Activated CD8-positive, alpha-beta memory T cell treated with anti-CD3 and anti-CD28 coated beads for 48 hours (primary cell): ENCODE data around the gene VPS72.
A peak's percentile ranks its signal among the peaks of the same experiment; 100 is the strongest.
"Not testable (repeated sequence)": the region's sequence is repeated elsewhere in the genome, so short reads cannot be mapped to it uniquely, and the experiment has no call there.

Experiments used
- DNase-seq, 3 experiments: peaks; one replicate each; pipeline ENCODE4 v3.0.0-alpha.2; 2020; ENCODE audit warnings: low read depth in 2 of 3, low spot score in 2 of 3

Gene VPS72

GRCh38 chr1:151189637-151190445 is at the start of gene VPS72:
TSS of gene VPS72 (minus strand) at chr1:151190197. CDS start at chr1:151190121, 76 bp downstream.
- DNase-seq, result peak; percentile 56 to 69 (median 61)

DNA sequence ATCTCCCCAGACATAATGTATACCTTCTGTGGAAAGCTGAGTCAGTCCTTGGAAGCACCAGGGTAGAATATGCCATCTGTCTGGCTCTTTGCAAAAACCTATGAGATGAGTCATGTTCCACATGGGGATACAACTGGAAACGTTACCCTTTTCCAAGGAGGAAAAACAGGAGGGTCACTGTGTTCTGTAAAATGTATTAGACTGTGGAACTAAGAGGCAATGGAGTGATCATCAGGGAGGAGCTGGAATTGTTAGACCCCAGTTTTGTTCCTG is 48.4 kb upstream of the VPS72 start:
- no peak for DNase-seq

- DNase-seq, result no peak
Measured at GRCh38 chr1:151237678-151238466, 47.9 kb upstream of the VPS72 start.

- DNase-seq, result no peak
Measured at GRCh38 chr1:151235235-151235634, 45.2 kb upstream of the VPS72 start.

DNA sequence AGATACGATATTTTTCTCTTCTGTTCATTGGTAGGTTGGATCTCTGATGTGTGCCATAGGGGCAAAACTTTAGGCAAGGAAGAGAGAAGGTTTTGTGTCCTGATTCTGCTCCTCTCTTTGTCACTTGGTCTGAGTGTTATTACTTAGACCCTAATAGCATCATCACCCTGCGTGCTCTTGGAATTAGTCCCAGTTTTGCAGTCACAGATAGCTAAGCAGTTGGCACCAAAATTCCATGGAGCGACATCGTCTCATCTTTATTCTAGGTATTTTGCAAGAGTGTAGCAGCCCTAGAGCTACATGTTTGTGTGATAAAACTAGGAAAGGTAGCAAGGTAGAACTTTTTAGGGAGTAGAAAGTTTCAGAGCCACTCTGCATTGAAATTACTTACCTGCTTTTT is 32.1 kb upstream of the VPS72 start:
- DNase-seq, result no peak

GRCh38 chr1:151221616-151222015 is 31.6 kb upstream of the VPS72 start:
- no peak for DNase-seq

GRCh38 chr1:151213560-151213959 is 23.6 kb upstream of the VPS72 start:
- DNase-seq, result no peak

GRCh38 chr1:151211972-151212705 is 22.1 kb upstream of the VPS72 start:
- DNase-seq, result no peak

DNA sequence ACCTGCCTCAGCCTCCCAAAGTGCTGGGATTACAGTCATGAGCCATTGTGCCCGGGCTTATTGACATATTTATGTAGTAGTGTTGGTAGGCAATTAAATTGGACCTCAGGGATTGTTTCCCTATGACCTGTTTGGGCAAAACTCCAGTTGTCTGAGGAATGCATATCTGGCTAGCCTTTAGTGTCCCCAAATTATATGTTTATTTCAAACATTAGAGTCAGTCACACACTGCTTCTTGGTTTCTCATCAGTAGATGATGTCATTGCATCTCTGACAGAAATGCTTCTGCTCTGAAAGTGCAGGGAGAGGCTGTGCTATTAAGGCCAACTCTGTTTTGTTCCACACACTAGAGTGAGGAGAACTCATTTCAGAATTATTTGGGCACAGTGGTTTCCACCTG is 20.8 kb upstream of the VPS72 start:
- DNase-seq, result no peak

DNA sequence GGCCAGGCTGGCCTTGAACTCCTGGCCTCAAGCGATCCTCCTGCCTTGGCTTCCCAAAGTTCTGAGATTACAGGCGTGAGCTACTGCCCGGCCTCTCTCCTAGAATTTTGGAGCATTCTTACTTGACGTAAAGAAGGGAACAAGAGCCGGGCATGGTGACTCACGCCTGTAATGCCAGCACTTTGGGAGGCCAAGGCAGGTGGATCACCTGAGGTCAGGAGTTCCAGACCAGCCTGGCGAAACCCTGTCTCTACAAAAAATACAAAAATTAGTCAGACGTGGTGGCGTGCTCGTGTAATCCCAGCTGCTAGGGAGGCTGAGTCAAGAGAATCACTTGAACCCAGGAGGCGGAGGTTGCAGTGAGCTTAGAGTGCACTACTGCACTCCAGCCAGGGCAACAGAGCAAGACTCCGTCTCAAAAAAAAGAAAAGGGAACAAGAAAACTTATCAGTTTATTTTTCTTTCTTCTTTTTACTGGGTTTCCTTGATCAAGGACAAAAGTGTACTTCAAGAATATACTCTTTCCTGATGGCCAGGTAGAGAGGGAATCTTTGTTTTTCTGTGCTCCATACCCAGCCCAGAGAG is 15.5 kb upstream of the VPS72 start:
- DNase-seq, result not testable (repeated sequence)

DNA sequence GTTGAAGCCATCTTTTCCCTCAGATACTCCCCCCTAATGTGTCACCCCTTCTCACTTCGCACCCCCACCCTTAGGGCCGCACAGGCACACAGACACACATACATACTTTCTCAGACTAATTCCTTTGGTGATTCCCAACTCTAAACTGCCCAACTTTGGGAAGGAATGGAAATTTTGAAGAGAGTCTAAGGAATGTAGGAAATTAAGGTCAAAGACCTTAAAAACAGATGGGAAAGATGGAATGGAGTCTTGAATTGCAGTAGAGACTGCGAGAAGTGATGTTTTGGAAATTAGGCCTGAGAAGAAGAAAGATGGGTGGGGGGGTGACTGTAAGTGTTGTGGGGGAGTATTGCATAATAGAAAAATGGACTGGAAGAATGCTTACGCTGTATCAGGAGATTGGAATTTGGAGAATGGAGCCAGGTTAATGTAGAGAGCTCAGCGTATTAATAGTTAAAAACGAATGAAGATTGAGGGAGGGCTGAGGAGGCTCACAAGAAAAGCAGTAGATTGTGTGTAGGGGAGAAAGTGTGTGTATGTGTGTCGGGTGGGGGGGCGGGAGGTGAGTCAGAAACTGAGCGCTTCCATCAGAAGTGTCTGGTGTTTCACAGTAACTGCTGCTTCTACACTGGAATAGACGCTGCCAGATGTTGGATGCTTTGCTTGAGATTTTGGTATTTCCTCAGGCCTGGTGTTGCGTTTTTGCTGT is 10.0 kb upstream of the VPS72 start:
- DNase-seq, result no peak

- DNase-seq, result peak; percentile 94 to 100 (median 98)
Measured at GRCh38 chr1:151198254-151199127, 8.5 kb upstream of the VPS72 start, which contains the start of gene PIP5K1A. TSS of gene PIP5K1A (plus strand) at chr1:151198552. CDS start at chr1:151198997, 445 bp downstream.

DNA sequence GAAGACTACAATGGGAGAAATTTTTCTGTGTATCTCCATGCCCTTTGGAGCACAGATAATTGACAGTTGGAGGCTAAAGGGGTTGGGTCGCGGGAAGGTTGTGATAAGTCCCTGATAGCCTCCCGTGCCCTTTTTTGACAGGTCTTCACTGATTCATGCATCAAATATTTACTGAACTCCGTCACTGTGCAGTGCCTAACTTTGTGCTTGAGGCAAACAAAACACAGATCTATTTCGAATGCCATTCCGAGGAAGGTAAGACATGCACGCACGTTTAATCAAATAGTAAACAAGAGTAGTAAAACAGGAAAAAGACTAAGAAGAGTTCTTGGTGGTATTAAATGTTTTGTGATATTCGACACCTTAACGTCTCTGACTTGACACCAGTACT is 7.9 kb upstream of the VPS72 start:
- DNase-seq, result no peak

DNA sequence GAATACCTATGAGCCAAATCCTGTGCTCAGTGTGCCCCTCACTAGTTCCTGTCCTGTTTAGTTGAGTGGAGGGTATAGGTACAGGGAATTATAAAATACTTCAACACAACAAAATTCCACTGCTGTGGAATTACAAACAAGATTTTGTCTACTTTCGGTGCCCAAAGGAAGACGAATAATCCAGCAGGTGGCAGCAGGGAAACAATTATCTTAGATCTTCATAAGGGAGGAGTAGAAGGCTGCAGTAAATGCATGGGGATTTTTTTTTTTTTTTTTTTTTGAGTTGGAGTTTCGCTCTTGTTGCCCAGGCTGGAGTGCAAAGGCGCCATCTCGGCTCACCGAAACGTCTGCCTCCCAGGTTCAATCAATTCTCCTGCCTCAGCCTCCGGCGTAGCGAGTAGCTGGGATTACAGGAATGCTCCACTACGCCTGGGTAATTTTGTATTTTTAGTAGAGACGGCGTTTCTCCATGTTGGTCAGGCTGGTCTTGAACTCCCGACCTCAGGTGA is 6.3 kb upstream of the VPS72 start:
- no peak for DNase-seq

DNA sequence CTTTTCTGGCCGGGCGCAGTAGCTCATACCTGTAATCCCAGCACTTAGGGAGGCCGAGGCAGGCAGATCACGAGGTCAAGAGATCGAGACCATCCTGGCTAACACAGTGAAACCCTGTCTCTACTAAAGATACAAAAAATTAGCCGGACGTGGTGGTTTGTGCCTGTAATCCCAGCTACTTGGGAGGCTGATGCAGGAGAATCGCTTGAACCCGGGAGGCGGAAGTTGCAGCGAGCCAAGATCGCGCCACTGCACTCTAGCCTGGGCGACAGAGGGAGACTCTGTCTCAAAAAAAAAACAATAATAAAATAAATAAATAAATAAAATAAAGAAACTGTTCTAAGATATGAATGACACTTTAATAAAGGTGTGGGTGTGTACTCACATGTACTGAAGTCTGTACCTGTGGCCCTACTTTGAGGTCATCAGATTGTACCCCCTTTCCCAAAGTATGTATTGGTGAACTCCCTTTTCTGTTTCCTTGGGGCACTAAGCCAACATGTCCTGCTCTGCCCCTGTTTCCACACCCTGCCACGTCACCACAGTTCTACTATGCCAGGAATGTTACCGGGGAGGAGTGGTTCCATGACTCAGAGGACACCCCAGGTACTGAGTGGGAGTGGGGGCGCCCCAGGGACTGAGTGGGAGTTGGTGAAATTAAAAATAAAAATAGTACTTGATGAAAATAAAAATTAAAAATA is 5.0 kb upstream of the VPS72 start:
- DNase-seq, result not testable (repeated sequence)

DNA sequence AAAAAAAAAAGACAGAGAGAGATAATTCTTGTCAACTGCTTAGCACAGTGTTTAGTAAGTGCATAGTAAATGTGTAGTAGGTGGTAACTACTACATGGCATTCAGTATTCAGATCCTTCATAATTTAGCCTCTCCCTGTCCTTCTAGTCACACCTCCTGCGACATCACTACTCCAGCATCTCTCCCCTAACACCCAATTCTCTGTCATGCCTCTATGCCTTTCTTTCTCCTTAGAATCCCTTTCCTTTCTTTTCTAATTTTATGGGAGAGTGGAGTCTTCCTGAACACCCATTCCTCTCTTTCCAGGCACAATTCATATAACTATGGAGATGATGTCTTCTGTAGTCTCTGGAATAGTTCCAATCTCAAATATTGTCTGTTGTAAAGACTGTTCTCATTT is 3.9 kb upstream of the VPS72 start:
- no peak for DNase-seq

DNA sequence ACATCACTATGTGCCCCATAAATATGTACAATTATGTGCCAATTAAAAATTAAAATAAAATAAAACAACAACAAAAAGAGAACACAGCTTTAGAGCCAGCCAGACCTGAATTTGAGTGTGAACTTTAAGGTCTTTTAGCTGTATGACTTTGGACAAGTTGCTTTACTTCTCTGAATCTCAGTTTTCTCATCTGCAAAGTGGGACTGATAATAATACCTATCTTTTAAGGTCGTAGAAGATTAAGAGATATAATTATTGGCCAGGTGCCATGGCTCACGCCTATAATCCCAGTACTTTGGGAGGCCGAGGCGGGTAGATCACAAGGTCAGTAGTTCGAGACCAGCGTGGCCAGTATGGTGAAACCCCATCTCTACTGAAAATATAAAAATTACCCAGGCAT is 3.3 kb upstream of the VPS72 start:
- DNase-seq, result no peak

DNA sequence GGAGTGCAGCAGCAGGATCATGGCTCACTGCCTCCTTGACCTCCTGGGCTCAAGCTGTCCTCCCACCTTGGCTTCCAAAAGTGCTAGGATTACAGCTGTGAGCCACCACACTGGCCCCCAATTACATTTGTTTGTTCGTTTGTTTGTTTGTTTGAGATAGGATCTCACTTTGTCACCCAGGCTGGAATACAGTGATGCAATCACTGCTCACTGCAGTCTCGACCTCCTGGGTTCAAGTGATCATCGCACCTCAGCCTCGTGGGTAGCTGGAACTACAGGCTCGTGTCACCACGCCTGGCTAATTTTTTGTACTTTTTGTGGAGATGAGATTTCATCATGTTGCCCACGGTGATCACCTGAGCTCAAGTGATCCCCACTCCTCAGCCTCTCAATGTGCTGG is 2.0 kb upstream of the VPS72 start:
- no peak for DNase-seq

DNA sequence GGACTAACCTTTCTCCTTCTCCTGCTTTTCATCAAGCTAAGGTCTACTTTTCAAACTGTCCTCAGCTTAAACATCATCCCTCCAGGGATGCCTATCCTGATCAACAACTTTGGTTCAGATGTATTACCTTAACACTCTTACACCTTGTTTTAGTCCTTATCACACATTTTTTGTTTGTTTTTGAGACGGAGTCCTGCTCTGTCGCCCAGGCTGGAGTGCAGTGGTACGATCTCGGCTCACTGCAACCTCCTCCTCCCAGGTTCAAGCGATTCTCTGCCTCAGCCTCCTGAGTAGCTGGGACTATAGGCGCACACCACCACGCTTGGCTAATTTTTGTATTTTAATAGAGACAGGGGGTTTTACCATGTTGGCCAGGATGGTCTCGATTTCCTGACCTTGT is 1.3 kb downstream of the VPS72 start:
- DNase-seq, result not testable (repeated sequence)
